Activated CD4-positive, alpha-beta T cell treated with anti-CD3 and anti-CD28 coated beads, Interleukin-2, amount 50 U/mL, for 4 hours (primary cell): ENCODE results near the gene MMD2.

ENCODE experiments used
- DNase-seq, 2 experiments: peaks; one replicate each; pipeline ENCODE4 v3.0.0-alpha.2; 2020

The MMD2 gene

GRCh38 chr7:4957847-4958476 lies 1.0 kb downstream of the MMD2 start:
- DNase-seq, result no peak

GRCh38 chr7:4951903-4952636 lies 6.9 kb downstream of the MMD2 start:
- no peak for DNase-seq

DNA sequence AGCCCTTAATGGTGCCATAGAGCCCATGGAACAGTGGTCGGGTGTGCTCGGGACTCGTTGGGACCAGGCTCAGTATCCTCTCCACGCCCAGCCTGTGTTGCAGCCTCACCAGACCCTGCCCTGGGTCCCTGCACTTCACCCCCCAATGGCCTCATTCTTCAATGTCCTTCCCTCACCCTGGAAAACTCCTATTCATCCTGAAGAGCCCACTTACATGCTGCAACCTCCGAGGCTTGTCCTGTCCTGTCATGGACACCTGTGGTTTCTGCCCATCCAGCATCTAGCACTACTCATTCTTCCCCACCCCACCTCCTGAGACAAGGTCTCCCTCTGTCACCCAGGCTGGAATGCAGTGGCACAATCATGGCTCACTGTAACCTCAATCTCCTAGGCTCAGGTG lies 7.7 kb downstream of the MMD2 start:
- no peak for DNase-seq

GRCh38 chr7:4948402-4948801 lies 10.6 kb downstream of the MMD2 start:
- DNase-seq, result no peak

DNA sequence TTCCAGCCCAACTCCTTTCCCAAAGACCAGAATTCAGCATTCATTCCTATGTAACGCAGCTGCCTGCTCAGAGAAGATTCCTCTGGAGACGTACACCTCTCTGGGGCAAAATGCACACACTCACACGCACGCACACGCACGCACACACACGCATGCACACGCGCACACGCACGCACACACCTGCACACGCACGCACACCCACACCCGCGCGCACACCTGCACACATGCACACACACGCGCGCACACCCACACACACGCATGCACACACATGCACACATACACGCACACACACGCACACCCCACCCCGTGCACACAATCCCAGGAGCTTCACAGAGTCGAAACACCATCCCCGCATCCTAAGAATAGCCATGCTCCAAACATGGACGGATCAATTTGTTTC lies 13.0 kb downstream of the MMD2 start:
- DNase-seq, result no peak

- DNase-seq, result no peak
Observed at GRCh38 chr7:4944939-4945338, 14.0 kb downstream of the MMD2 start.

GRCh38 chr7:4943297-4943696 lies 15.7 kb downstream of the MMD2 start:
- DNase-seq, result no peak

- DNase-seq, result no peak
Observed at GRCh38 chr7:4939971-4940728, 18.8 kb downstream of the MMD2 start.

- no peak for DNase-seq
Observed at GRCh38 chr7:4937411-4937810, 21.6 kb downstream of the MMD2 start.

- DNase-seq, result no peak
Observed at GRCh38 chr7:4934419-4935025, 24.5 kb downstream of the MMD2 start.

DNA sequence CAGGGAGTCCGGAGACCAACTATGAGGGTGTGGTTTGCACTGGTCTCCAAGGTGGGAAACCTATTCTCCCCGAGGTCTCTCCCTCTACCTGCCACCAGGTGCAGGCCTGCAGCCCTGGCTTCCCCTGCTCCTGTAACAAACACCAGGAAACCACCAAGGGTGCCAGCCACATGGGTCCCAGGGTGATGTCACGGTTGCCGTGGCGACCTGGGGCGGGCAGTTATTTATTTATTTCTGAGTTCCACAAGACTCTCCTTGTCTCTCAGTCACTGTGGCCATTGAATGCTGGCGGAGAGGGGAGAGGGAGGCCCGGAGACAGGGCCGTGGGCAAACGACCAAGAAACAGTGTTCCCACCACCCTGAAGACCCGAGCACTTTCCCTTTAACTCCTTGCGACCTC lies 27.0 kb downstream of the MMD2 start:
- no peak for DNase-seq

GRCh38 chr7:4929005-4929404 lies 30.0 kb downstream of the MMD2 start:
- no peak for DNase-seq

GRCh38 chr7:4928445-4928844 lies 30.5 kb downstream of the MMD2 start:
- no peak for DNase-seq

- no peak for DNase-seq
Observed at GRCh38 chr7:4919969-4920766, 38.8 kb downstream of the MMD2 start.

GRCh38 chr7:4916113-4916512 lies 42.9 kb downstream of the MMD2 start:
- no peak for DNase-seq

- no peak for DNase-seq
Observed at GRCh38 chr7:4911111-4911828, 47.7 kb downstream of the MMD2 start.

DNA sequence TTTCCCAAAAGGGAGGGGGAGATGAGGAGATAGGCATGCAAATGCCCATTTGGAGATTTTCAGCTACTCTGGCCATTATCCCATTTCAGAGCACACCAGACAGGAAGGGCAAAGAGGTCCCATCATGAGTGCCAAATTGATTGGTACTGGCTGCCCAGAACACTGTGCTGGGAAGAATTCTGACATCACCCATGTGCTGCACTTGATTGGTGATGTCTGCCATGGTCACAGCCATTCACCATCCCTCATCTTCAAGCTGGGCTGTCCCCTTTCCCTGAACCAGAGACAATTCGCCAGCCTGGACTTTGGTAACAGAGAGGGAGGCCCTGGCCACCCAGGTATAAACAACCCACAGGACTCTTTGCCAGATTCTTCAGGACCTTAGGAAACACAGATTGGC lies 52.3 kb downstream of the MMD2 start:
- no peak for DNase-seq

DNA sequence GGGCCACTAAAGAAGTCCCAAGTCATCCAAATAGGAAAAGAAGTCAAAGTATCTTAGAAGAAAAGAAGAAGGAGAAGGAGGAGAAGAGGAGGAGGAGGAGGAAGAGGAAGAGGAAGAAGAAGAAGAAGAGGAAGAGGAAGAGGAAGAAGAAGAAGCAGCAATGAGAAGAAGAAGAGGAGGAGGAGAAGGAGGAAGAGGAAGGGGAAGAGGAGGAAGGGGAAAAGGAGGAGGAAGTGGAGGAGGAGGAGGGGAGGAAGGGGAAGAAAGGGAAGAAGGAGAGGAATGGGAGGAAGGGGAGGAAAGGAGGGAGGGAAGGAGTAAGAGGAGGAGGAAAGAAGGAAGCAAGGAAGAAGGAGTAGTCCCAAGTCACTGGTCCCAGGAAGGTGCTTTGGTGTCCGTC lies 53.8 kb downstream of the MMD2 start:
- DNase-seq, result no peak

DNA sequence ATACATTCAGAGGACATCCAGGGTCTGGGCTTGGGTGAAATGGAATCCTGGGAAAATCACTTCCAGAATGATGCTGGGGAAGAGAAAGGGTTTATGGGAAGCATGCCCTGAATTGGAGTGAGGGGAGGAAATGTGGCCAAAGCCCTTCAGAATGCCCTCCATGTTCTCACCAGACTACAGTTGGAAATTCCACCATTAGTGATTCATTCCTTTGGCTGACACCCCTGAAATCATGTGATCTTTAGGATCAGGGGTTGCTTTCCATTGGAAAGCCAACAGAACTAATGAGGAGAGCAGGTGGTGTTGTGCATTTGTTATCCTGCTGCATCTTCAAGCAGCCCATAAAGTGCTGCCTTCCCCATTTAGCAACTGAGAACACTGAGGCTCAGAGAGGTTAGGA lies 54.6 kb downstream of the MMD2 start:
- DNase-seq, result no peak

DNA sequence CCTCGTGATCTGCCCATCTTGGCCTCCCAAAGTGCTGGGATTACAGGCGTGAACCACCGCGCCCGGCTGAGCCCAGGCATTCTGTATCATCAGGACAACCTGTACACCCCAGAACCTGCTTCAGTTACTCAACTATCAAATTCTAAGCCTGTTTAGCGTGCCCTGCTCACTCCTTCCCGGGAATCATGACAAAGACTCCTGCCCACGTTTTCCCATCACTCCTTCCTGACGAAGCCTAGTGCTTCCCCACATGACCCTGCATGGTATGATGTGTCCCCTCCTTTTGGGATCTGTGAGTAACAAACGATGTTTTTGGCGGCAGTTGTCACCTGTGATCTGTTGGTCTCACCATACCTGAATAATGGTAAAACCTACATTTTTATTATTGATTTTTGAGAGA lies 63.2 kb downstream of the MMD2 start:
- no peak for DNase-seq

- no peak for DNase-seq
Observed at GRCh38 chr7:4894482-4894881, 64.5 kb downstream of the MMD2 start.

DNA sequence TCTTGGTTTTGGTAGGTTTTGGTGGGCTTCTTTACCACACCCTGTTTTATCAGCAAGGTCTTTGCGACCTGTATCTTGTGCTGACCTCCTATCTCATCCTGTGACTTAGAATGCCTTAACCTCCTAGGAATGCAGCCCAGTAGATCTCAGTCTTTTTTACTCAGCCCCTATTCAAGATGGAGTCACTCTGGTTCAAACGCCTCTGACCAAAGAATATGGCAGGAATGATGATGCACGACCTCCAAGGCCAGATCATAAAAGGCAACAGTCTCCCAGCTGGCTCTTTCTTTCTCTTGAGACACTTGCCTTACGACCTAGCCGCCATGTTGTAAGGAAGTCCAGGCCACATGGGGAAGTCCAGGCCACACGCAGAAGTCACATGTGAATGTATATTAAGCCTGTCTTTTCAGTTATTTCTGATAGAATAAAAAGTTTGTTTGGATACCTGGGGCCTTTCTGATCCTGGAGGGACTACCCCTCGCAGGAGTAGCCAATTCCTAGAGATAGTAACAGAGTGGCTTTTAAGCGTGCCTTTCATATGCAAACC lies 65.0 kb downstream of the MMD2 start:
- no peak for DNase-seq
